Astrocyte (in vitro differentiated cells and primary cell): ENCODE data around the gene RBM42. TPM values are rescaled to one million over a fixed set of nuclear protein-coding genes. Genes with fewer than 3 reads are reported as not detected.

Experiments
- DNase-seq: peaks from one replicate; pipeline ENCODE4 v3.0.0-alpha.2; 2010; ENCODE audit warnings: low read depth
- FAIRE-seq: peaks from 2 replicates; lab custom pipeline; 2011; peaks lifted over from hg19 to GRCh38; lab: Jason Lieb, UNC
- H2AFZ ChIP-seq: 2 replicates; pipeline ENCODE4 v1.6.0; 2012; ENCODE audit warnings: low read depth, low read length, inconsistent platforms
- H3K27ac ChIP-seq: 2 replicates; pipeline ENCODE4 v1.5.1; 2011; ENCODE audit warnings: low read depth, low read length, inconsistent platforms
- H3K27me3 ChIP-seq: 2 replicates; pipeline ENCODE4 v1.6.0; 2011; ENCODE audit warnings: low read length, inconsistent platforms; ENCODE audit not compliant: insufficient read depth
- H3K36me3 ChIP-seq: 2 replicates; pipeline ENCODE4 v1.5.1; 2011; ENCODE audit warnings: low read length, inconsistent platforms; ENCODE audit not compliant: insufficient read depth
- H3K4me1 ChIP-seq: 2 replicates; pipeline ENCODE4 v1.5.1; 2011; ENCODE audit warnings: low read length, inconsistent platforms; ENCODE audit not compliant: insufficient read depth
- H3K4me2 ChIP-seq: 2 replicates; pipeline ENCODE4 v1.6.0; 2012; ENCODE audit warnings: low read length, inconsistent platforms
- H3K4me3 ChIP-seq: 2 replicates; pipeline ENCODE4 v1.5.1; 2011; ENCODE audit warnings: low read depth, mild to moderate bottlenecking, low read length, inconsistent platforms; ENCODE audit not compliant: insufficient read depth
- H3K79me2 ChIP-seq: 2 replicates; pipeline ENCODE4 v1.6.0; 2012; ENCODE audit warnings: mild to moderate bottlenecking, low read length, inconsistent platforms; ENCODE audit not compliant: insufficient read depth
- H3K9ac ChIP-seq: 2 replicates; pipeline ENCODE4 v1.6.0; 2012; ENCODE audit warnings: mild to moderate bottlenecking, low read length, inconsistent platforms
- H3K9me3 ChIP-seq: 2 replicates; pipeline ENCODE4 v1.5.1; 2012; ENCODE audit warnings: low read depth, mild to moderate bottlenecking, low read length, inconsistent platforms; ENCODE audit not compliant: insufficient read depth
- H4K20me1 ChIP-seq: 2 replicates; pipeline ENCODE4 v1.6.0; 2012; ENCODE audit warnings: low read length, inconsistent platforms; ENCODE audit not compliant: insufficient read depth
- H3K27ac Mint-ChIP-seq: one replicate; pipeline ENCODE4 v1.8.0; 2021; ENCODE audit warnings: mild to moderate bottlenecking, mixed read lengths; ENCODE audit not compliant: unreplicated experiment
- H3K27me3 Mint-ChIP-seq: one replicate; pipeline ENCODE4 v1.8.0; 2021; ENCODE audit warnings: low read depth, mixed read lengths; ENCODE audit not compliant: unreplicated experiment
- H3K36me3 Mint-ChIP-seq: one replicate; pipeline ENCODE4 v1.8.0; 2021; ENCODE audit warnings: low read depth, mixed read lengths; ENCODE audit not compliant: unreplicated experiment
- H3K4me1 Mint-ChIP-seq: one replicate; pipeline ENCODE4 v1.8.0; 2021; ENCODE audit warnings: low read depth, mixed read lengths; ENCODE audit not compliant: unreplicated experiment
- H3K4me3 Mint-ChIP-seq: one replicate; pipeline ENCODE4 v1.8.0; 2021; ENCODE audit warnings: mild to moderate bottlenecking, moderate library complexity, mixed read lengths; ENCODE audit not compliant: unreplicated experiment
- H3K9me3 Mint-ChIP-seq: one replicate; pipeline ENCODE4 v1.8.0; 2021; ENCODE audit warnings: mild to moderate bottlenecking, mixed read lengths; ENCODE audit not compliant: unreplicated experiment
- EZH2 ChIP-seq: IDR thresholded peaks from 2 replicates; pipeline ENCODE4 v1.6.1; 2012; ENCODE audit warnings: mild to moderate bottlenecking, low read length, inconsistent platforms; ENCODE audit not compliant: insufficient read depth
- total RNA-seq: library from RNA; stranded (reverse); gene quantifications from 2 replicates; pipeline ENCODE4 v1.2.1, GENCODE V29; 2021
- TF ChIP-seq, protein P1 (sequence below): IDR thresholded peaks from 2 replicates; pipeline ENCODE4 v1.5.1; 2011; ENCODE audit warnings: low read depth, mild to moderate bottlenecking, inconsistent platforms, low read length, moderate library complexity; ENCODE audit not compliant: insufficient read depth

Gene RBM42
- total RNA-seq, 1 donor from 2014 or later = 102 TPM

DNA sequence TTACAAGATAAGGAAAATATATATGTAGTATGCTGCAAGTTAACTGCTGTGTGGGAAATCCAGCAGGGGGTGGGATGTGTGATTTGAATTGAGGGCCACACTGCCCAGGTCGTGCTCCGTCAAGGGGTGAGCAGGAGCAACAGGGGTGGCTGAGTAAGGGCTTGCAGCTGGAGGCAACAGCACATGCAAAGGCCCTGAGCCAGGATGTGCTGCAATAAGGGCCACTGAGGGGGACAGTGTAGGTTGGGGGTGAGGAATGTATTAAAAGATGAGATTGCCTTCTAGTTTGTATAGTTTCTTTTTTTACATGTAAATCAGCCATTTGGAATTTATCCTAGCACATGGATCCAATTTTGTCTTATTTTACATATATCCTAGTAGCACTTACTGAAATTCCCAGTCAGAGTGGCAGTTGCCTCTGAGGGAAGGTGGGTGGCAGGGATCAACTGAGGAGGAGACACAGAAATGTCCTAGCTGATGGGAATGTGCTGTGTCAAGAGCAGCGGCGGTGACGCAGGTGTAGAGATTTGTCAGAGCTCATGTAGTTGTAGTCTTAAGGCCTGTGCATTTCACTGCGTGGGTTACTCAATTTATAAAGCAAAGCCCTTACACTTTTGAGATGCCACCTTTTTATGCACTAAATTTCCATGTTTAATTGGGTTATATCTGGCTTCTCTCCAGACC, 5.4 kb upstream of the RBM42 start:
- H3K4me2 ChIP-seq = no peak overlapping the region
- Mint-ChIP-seq H3K27ac (no peak overlapping the region), H3K27me3 (no peaks in the 10 kb centered on the region), H3K36me3 (peaks cover 4% of the 10 kb centered on the region), H3K4me1 (peaks cover 4% of the 10 kb centered on the region), H3K9me3 (no peaks in the 10 kb centered on the region), H3K4me3 (no peak overlapping the region)
- H2AFZ ChIP-seq = no peak overlapping the region
- FAIRE-seq (no peak), DNase-seq (no peak)
- H3K4me3 ChIP-seq = no peak overlapping the region
- H3K4me1 ChIP-seq = no peaks in the 10 kb centered on the region
- TF ChIP-seq EZH2 = no peak
- TF ChIP-seq, protein P1, sequence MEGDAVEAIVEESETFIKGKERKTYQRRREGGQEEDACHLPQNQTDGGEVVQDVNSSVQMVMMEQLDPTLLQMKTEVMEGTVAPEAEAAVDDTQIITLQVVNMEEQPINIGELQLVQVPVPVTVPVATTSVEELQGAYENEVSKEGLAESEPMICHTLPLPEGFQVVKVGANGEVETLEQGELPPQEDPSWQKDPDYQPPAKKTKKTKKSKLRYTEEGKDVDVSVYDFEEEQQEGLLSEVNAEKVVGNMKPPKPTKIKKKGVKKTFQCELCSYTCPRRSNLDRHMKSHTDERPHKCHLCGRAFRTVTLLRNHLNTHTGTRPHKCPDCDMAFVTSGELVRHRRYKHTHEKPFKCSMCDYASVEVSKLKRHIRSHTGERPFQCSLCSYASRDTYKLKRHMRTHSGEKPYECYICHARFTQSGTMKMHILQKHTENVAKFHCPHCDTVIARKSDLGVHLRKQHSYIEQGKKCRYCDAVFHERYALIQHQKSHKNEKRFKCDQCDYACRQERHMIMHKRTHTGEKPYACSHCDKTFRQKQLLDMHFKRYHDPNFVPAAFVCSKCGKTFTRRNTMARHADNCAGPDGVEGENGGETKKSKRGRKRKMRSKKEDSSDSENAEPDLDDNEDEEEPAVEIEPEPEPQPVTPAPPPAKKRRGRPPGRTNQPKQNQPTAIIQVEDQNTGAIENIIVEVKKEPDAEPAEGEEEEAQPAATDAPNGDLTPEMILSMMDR = no peak
- H4K20me1 ChIP-seq = no peaks in the 10 kb centered on the region
- no peak overlapping the region for H3K27ac ChIP-seq
- H3K79me2 ChIP-seq = no peaks in the 10 kb centered on the region
- no peak overlapping the region for H3K9ac ChIP-seq
- no peaks in the 10 kb centered on the region for H3K9me3 ChIP-seq
- H3K27me3 ChIP-seq = no peaks in the 10 kb centered on the region
- peaks cover 2% of the 10 kb centered on the region for H3K36me3 ChIP-seq

GRCh38 chr19:35628264-35628564, 622 bp upstream of the RBM42 start:
- H3K27ac Mint-ChIP-seq = peak overlapping the region; percentile 98
- no peaks in the 10 kb centered on the region for H3K27me3 Mint-ChIP-seq
- H3K9me3 Mint-ChIP-seq = no peaks in the 10 kb centered on the region
- H3K36me3 ChIP-seq = peaks cover 18% of the 10 kb centered on the region
- TF ChIP-seq, protein P1 = no peak
- no peak for TF ChIP-seq EZH2
- H3K4me1 Mint-ChIP-seq = peaks cover 5% of the 10 kb centered on the region
- peak overlapping the region; percentile 69 for H2AFZ ChIP-seq
- no peaks in the 10 kb centered on the region for H4K20me1 ChIP-seq
- FAIRE-seq = no peak
- H3K4me3 Mint-ChIP-seq = peak overlapping the region; percentile 100
- no peaks in the 10 kb centered on the region for H3K27me3 ChIP-seq
- DNase-seq = no peak
- H3K79me2 ChIP-seq = peaks cover 24% of the 10 kb centered on the region
- H3K27ac ChIP-seq = peak overlapping the region; percentile 53
- no peaks in the 10 kb centered on the region for H3K4me1 ChIP-seq
- peak overlapping the region; percentile 79 for H3K4me3 ChIP-seq
- H3K9me3 ChIP-seq = no peaks in the 10 kb centered on the region
- H3K9ac ChIP-seq = peak overlapping the region; percentile 95
- peak overlapping the region; percentile 99 for H3K4me2 ChIP-seq
- H3K36me3 Mint-ChIP-seq = peaks cover 3% of the 10 kb centered on the region

- peaks cover 3% of the 10 kb centered on the region for H3K36me3 Mint-ChIP-seq
- Histone ChIP-seq H3K4me2 (peak overlapping the region; percentile 99), H3K27me3 (no peaks in the 10 kb centered on the region), H4K20me1 (no peaks in the 10 kb centered on the region), H3K4me3 (peak overlapping the region; percentile 79), H3K36me3 (peaks cover 20% of the 10 kb centered on the region), H2AFZ (peak overlapping the region; percentile 70), H3K79me2 (peaks cover 24% of the 10 kb centered on the region), H3K27ac (peak overlapping the region; percentile 81), H3K9ac (peak overlapping the region; percentile 95), H3K9me3 (no peaks in the 10 kb centered on the region), H3K4me1 (no peaks in the 10 kb centered on the region)
- DNase-seq (no peak), FAIRE-seq (no peak)
- no peaks in the 10 kb centered on the region for H3K9me3 Mint-ChIP-seq
- H3K27me3 Mint-ChIP-seq = no peaks in the 10 kb centered on the region
- H3K4me3 Mint-ChIP-seq = peak overlapping the region; percentile 100
- peak overlapping the region; percentile 98 for H3K27ac Mint-ChIP-seq
- TF ChIP-seq, protein P1 = no peak
- no peak for TF ChIP-seq EZH2
- H3K4me1 Mint-ChIP-seq = peaks cover 5% of the 10 kb centered on the region
These were observed 447 bp downstream of the RBM42 start for GRCh38 chr19:35629332-35629633.
